GM21390 (cell line): ENCODE data around the gene RPS6KB2.

ENCODE experiments used
- ATAC-seq: cut with Tn5 transposase; IDR thresholded peaks from one replicate; pipeline ENCODE4 v1.9.1; 2021; ENCODE audit not compliant: unreplicated experiment

RPS6KB2 gene

GRCh38 chr11:67410369-67410831, 17.9 kb upstream of the RPS6KB2 start:
- no peak for ATAC-seq

- ATAC-seq = no peak
Measured at GRCh38 chr11:67410984-67411784, 17.1 kb upstream of the RPS6KB2 start.

- ATAC-seq = no peak
Measured at GRCh38 chr11:67411785-67412152, 16.5 kb upstream of the RPS6KB2 start.

GRCh38 chr11:67412495-67413179, 15.7 kb upstream of the RPS6KB2 start:
- ATAC-seq = no peak

- ATAC-seq = no peak
Measured at GRCh38 chr11:67413266-67413849, 14.9 kb upstream of the RPS6KB2 start.

GRCh38 chr11:67415501-67416304, 12.6 kb upstream of the RPS6KB2 start, which contains the start of gene CARNS1:
Gene CARNS1, plus strand, starts transcription at chr11:67415678. Its CDS starts 522 bp downstream, at chr11:67416200.
- no peak for ATAC-seq

GRCh38 chr11:67416416-67417335, 11.6 kb upstream of the RPS6KB2 start:
- ATAC-seq = no peak

GRCh38 chr11:67417425-67417824, 10.9 kb upstream of the RPS6KB2 start:
- no peak for ATAC-seq

- no peak for ATAC-seq
Measured at GRCh38 chr11:67418476-67419281, 9.6 kb upstream of the RPS6KB2 start.

- ATAC-seq = no peak
Measured at GRCh38 chr11:67419325-67420049, 8.8 kb upstream of the RPS6KB2 start.

- no peak for ATAC-seq
Measured at GRCh38 chr11:67420147-67420645, 8.1 kb upstream of the RPS6KB2 start.

- ATAC-seq = peak; percentile 84
Measured at GRCh38 chr11:67420646-67421429, 7.5 kb upstream of the RPS6KB2 start.

GRCh38 chr11:67421430-67422031, 6.8 kb upstream of the RPS6KB2 start:
- no peak for ATAC-seq

GRCh38 chr11:67422891-67423290, 5.4 kb upstream of the RPS6KB2 start:
- ATAC-seq = no peak

GRCh38 chr11:67423466-67423865, 4.8 kb upstream of the RPS6KB2 start:
- ATAC-seq = no peak

GRCh38 chr11:67423891-67424613, 4.2 kb upstream of the RPS6KB2 start:
- no peak for ATAC-seq
